Measurements from ENCODE around the gene SCML2. TPM values are rescaled to one million over a fixed set of nuclear protein-coding genes. Genes with fewer than 3 reads are reported as not detected.

SCML2 gene
- total and polyA plus RNA-seq, 2 of the 13 experiments (the other 11 are each of a cell fraction or from before 2014, with no cell fraction given) = 5.1 to 7.6 TPM

- TF ChIP-seq ZHX2 (IDR thresholded peaks at IDR 0.05; ENCODE audit: low read depth) (no peak), ZHX2 (CRISPR knock-in tag; IDR thresholded peaks at IDR 0.05; ENCODE audit: borderline replicate concordance) (no peak), TFE3 (CRISPR knock-in tag; IDR thresholded peaks at IDR 0.05) (no peak), ZNF580 (CRISPR knock-in tag; IDR thresholded peaks at IDR 0.05; ENCODE audit: borderline replicate concordance, low read depth) (no peak), FOXC1 (CRISPR knock-in tag; IDR thresholded peaks at IDR 0.05; ENCODE audit: borderline replicate concordance) (no peak), ZNF234 (CRISPR knock-in tag; conservative IDR thresholded peaks at IDR 0.05) (no peak), ZNF10 (CRISPR knock-in tag; IDR thresholded peaks at IDR 0.05; ENCODE audit: borderline replicate concordance, low read depth) (no peak), DNMT1 (CRISPR knock-in tag; IDR thresholded peaks at IDR 0.05) (no peak), ZNF556 (CRISPR knock-in tag; IDR thresholded peaks at IDR 0.05; ENCODE audit: borderline replicate concordance) (no peak), ZNF704 (CRISPR knock-in tag; IDR thresholded peaks at IDR 0.05; ENCODE audit: borderline replicate concordance) (no peak), SALL2 (CRISPR knock-in tag; IDR thresholded peaks at IDR 0.05) (no peak), ZBTB1 (CRISPR knock-in tag; IDR thresholded peaks at IDR 0.05; ENCODE audit: borderline replicate concordance) (no peak)
Measured at GRCh38 chrX:18368402-18368801, 13.9 kb upstream of the SCML2 start (continued).

Measured in HepG2 (cell line).